HepG2 (cell line): ENCODE data around the gene RBM47. TPM values are rescaled to one million over a fixed set of nuclear protein-coding genes. Genes with fewer than 3 reads are reported as not detected.

Experiments used
- ATRX ChIP-seq: sonication (generic); formaldehyde crosslinking; IDR thresholded peaks from 2 replicates; pipeline ENCODE4 v1.4.0; 2020; ENCODE audit warnings: missing genetic modification reagents, borderline replicate concordance
- DNMT1 ChIP-seq: sonication (generic); formaldehyde crosslinking; IDR thresholded peaks from 2 replicates; pipeline ENCODE4 v1.5.1; 2020; ENCODE audit warnings: mild to moderate bottlenecking, missing genetic modification reagents
- EEA1 ChIP-seq: sonication (generic); formaldehyde crosslinking; IDR thresholded peaks from 2 replicates; pipeline ENCODE4 v1.5.1; 2020; ENCODE audit warnings: mild to moderate bottlenecking, missing genetic modification reagents, borderline replicate concordance
- ERF ChIP-seq: IDR thresholded peaks from 2 replicates; pipeline ENCODE4 v1.6.1; 2018; ENCODE audit warnings: missing biosample characterization, missing genetic modification reagents
- HNF4A ChIP-seq: sonication (generic); formaldehyde crosslinking; IDR thresholded peaks from 2 replicates; pipeline ENCODE4 v1.4.0; 2020; ENCODE audit warnings: missing genetic modification reagents
- IKZF4 ChIP-seq: sonication (generic); formaldehyde crosslinking; IDR thresholded peaks from 2 replicates; pipeline ENCODE4 v1.5.1; 2020; ENCODE audit warnings: borderline replicate concordance, mild to moderate bottlenecking, low read depth, missing genetic modification reagents; ENCODE audit errors: not compliant biosample characterization
- KDM6A ChIP-seq: IDR thresholded peaks from 2 replicates; pipeline ENCODE4 v1.6.1; 2016; ENCODE audit warnings: low read depth
- NCOA5 ChIP-seq: sonication (generic); formaldehyde crosslinking; IDR thresholded peaks from 2 replicates; pipeline ENCODE4 v1.4.0; 2020; ENCODE audit warnings: missing genetic modification reagents
- ONECUT2 ChIP-seq: sonication (generic); formaldehyde crosslinking; IDR thresholded peaks from 2 replicates; pipeline ENCODE4 v1.4.0; 2020; ENCODE audit warnings: missing genetic modification reagents
- PHF8 ChIP-seq: sonication (generic); formaldehyde crosslinking; IDR thresholded peaks from 2 replicates; pipeline ENCODE4 v1.5.0; 2020; ENCODE audit warnings: missing genetic modification reagents
- RAD51 ChIP-seq: fragments of 450-650 bp; IDR thresholded peaks from 2 replicates; pipeline ENCODE4 v1.6.1; 2016; ENCODE audit warnings: borderline replicate concordance
- SRSF4 ChIP-seq: fragments of 200-400 bp; formaldehyde crosslinking; IDR thresholded peaks from one replicate; pipeline ENCODE4 v1.6.1; 2018; ENCODE audit warnings: mild to moderate bottlenecking, low read depth, low read length, moderate library complexity; ENCODE audit not compliant: poor library complexity, severe bottlenecking
- SRY ChIP-seq: sonication (generic); formaldehyde crosslinking; IDR thresholded peaks from 2 replicates; pipeline ENCODE4 v1.8.0; 2022; ENCODE audit warnings: mild to moderate bottlenecking, missing genetic modification reagents
- ZFP1 ChIP-seq: IDR thresholded peaks from 2 replicates; pipeline ENCODE4 v1.6.1; 2016
- ZFP36 ChIP-seq: fragments of 150-350 bp; IDR thresholded peaks from 2 replicates; pipeline ENCODE4 v1.6.1; 2018; ENCODE audit warnings: borderline replicate concordance, low read length, low read depth; ENCODE audit not compliant: partially characterized antibody
- ZFP36L2 ChIP-seq: sonication (generic); formaldehyde crosslinking; IDR thresholded peaks from 2 replicates; pipeline ENCODE4 v1.4.0; 2020; ENCODE audit warnings: missing genetic modification reagents
- ZNF205 ChIP-seq: IDR thresholded peaks from 2 replicates; pipeline ENCODE4 v1.6.1; 2018; ENCODE audit warnings: missing biosample characterization, missing genetic modification reagents
- ZNF333 ChIP-seq: sonication (generic); formaldehyde crosslinking; IDR thresholded peaks from 2 replicates; pipeline ENCODE4 v1.4.0; 2020; ENCODE audit warnings: mild to moderate bottlenecking, missing genetic modification reagents, borderline replicate concordance
- ZNF441 ChIP-seq: sonication (generic); formaldehyde crosslinking; IDR thresholded peaks from 2 replicates; pipeline ENCODE4 v1.7.0; 2021; ENCODE audit warnings: missing genetic modification reagents, borderline replicate concordance
- ZNF552 ChIP-seq: sonication (generic); formaldehyde crosslinking; IDR thresholded peaks from 2 replicates; pipeline ENCODE4 v1.9.0; 2022; ENCODE audit warnings: missing genetic modification reagents, mild to moderate bottlenecking, borderline replicate concordance
- ZNF557 ChIP-seq: sonication (generic); formaldehyde crosslinking; IDR thresholded peaks from 2 replicates; pipeline ENCODE4 v1.4.0; 2020; ENCODE audit warnings: missing genetic modification reagents
- ZNF598 ChIP-seq: sonication (generic); formaldehyde crosslinking; IDR thresholded peaks from 2 replicates; pipeline ENCODE4 v1.5.1; 2020; ENCODE audit warnings: mild to moderate bottlenecking, missing genetic modification reagents, borderline replicate concordance
- ZNF713 ChIP-seq: sonication (generic); formaldehyde crosslinking; IDR thresholded peaks from 2 replicates; pipeline ENCODE4 v1.4.0; 2020; ENCODE audit warnings: mild to moderate bottlenecking, missing genetic modification reagents
- polyA plus RNA-seq, 8 experiments: library from polyadenylated mRNA; depleted of rRNA in 3 of 8; stranded (reverse) in 7 of 8; unstranded in 1 of 8; fragments of >200 nt; fragmentation: Illumina TruSeq in 4 of 8; extraction: Trizol in 4 of 8; gene quantifications; 2 replicates each; pipeline versions ENCODE4 v1.2.1 to v1.2.3, GENCODE V29; 2011 to 2016; ENCODE audit warnings: low read depth in 4 of 8, missing spikeins in 1 of 8, mixed read lengths in 1 of 8; ENCODE audit not compliant: insufficient read depth in 1 of 8
- total RNA-seq, 5 experiments: library from RNA; depleted of rRNA; stranded (reverse); fragments of >200 nt; fragmentation: Illumina TruSeq; extraction: Trizol; gene quantifications; 2 replicates each; pipeline ENCODE4 v1.2.3, GENCODE V29; 2016; ENCODE audit warnings: low read depth in 1 of 5
- TF ChIP-seq, protein P1 (sequence below): sonication (generic); formaldehyde crosslinking; IDR thresholded peaks from 2 replicates; pipeline ENCODE4 v1.5.0; 2020; ENCODE audit warnings: missing genetic modification reagents, mild to moderate bottlenecking, borderline replicate concordance
- TF ChIP-seq, protein P2 (sequence below), 2 experiments: sonication (generic) in 1 of 2; formaldehyde crosslinking in 1 of 2; IDR thresholded peaks; 2 replicates each; pipeline versions ENCODE4 v1.6.1 to v1.9.0; 2014 to 2022; ENCODE audit warnings: antibody characterized with exemption in 1 of 2, borderline replicate concordance in 1 of 2, inconsistent platforms in 1 of 2, low read depth in 1 of 2, missing genetic modification reagents in 1 of 2

Gene RBM47
- total and polyA plus RNA-seq, 2 of the 13 experiments (the other 11 are each of a cell fraction or from before 2014, with no cell fraction given), result 1.2 to 2.5 TPM

DNA sequence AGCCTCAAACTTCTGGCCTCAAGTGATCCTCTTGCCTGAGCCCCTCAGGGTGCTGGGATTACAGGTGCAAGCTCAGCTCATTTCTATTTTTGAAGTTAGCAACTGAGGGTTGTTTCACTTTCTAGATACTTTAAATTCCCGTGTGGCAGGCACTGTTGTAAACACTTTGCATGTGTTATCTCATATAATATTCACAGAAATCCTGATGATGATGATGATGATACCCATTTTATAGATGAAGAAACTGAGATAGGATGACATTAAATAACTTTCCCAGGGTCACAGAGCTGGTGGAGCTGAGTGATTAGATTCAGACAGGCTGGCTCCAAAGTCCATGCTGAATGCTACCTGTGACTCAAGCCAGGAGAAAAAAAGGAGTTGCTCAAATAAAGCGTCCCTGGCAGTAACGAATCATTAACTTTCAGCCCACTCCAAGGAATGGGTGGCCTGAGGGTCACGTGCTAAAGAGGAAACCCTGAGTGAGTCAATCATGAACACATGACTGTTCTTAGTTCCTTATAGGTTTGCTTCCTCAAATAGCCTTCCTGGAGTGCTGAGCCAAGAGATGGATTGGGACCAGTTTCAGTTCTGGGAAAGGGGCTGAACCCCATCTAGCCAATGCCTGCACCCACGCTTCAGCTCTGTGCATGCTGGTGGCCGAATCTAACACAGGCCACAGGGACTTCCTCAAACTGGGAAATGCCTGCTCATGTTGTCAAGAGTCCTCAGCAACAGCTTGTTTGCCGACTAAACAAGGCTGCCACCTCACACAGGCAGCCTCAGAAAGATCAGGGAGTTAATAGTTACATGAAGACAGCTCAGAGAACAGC, 52.8 kb downstream of the RBM47 start (continued):
- TF ChIP-seq EEA1 (CRISPR knock-in tag) (no peak), ZFP36L2 (CRISPR knock-in tag) (no peak), PHF8 (no peak), ZNF333 (CRISPR knock-in tag) (no peak), KDM6A (peak; percentile 60), ERF (peak; percentile 69), ATRX (CRISPR knock-in tag) (no peak), IKZF4 (CRISPR knock-in tag) (no peak), HNF4A (CRISPR knock-in tag) (peak; percentile 92), ZNF205 (CRISPR knock-in tag) (no peak), RAD51 (peak; percentile 92), ZNF598 (CRISPR knock-in tag) (no peak), ZNF441 (no peak), SRY (CRISPR knock-in tag) (no peak), ZNF713 (CRISPR knock-in tag) (no peak), ZNF557 (CRISPR knock-in tag) (no peak), ZFP36 (no peak), ZNF552 (CRISPR knock-in tag) (no peak), SRSF4 (no peak), ZFP1 (no peak; the same call in 1 of the 2 replicates), ONECUT2 (no peak), DNMT1 (CRISPR knock-in tag) (no peak), NCOA5 (CRISPR knock-in tag) (no peak)
- TF ChIP-seq, protein P1, sequence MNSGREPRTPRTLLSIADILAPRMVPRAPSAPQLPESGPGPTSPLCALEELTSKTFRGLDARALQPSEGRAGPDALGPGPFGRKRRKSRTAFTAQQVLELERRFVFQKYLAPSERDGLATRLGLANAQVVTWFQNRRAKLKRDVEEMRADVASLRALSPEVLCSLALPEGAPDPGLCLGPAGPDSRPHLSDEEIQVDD (CRISPR knock-in tag), result no peak
- TF ChIP-seq, protein P2, sequence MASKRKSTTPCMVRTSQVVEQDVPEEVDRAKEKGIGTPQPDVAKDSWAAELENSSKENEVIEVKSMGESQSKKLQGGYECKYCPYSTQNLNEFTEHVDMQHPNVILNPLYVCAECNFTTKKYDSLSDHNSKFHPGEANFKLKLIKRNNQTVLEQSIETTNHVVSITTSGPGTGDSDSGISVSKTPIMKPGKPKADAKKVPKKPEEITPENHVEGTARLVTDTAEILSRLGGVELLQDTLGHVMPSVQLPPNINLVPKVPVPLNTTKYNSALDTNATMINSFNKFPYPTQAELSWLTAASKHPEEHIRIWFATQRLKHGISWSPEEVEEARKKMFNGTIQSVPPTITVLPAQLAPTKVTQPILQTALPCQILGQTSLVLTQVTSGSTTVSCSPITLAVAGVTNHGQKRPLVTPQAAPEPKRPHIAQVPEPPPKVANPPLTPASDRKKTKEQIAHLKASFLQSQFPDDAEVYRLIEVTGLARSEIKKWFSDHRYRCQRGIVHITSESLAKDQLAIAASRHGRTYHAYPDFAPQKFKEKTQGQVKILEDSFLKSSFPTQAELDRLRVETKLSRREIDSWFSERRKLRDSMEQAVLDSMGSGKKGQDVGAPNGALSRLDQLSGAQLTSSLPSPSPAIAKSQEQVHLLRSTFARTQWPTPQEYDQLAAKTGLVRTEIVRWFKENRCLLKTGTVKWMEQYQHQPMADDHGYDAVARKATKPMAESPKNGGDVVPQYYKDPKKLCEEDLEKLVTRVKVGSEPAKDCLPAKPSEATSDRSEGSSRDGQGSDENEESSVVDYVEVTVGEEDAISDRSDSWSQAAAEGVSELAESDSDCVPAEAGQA (IDR thresholded peaks at IDR 0.05; ENCODE audit: low read depth), result 0 out of 2 replicates have a peak, but pooled peaks have one; percentile 46
- TF ChIP-seq, protein P2 (CRISPR knock-in tag; IDR thresholded peaks at IDR 0.05; ENCODE audit: borderline replicate concordance), result no peak
